Neural cell (in vitro differentiated cells): Measurements from ENCODE around the gene SCYL1. TPM values are rescaled to one million over a fixed set of nuclear protein-coding genes. Genes with fewer than 3 reads are reported as not detected.
A peak's percentile ranks its signal among the peaks of the same experiment; 100 is the strongest.

Source experiments
- H2AFZ ChIP-seq: fragments of 200-600, 300-800 bp; sonication (generic), shearing (Covaris generic); 2 replicates; pipeline ENCODE4 v1.6.0; 2014; ENCODE audit warnings: low read depth, mild to moderate bottlenecking, antibody characterized with exemption, low read length, moderate library complexity
- H3F3A ChIP-seq: fragments of 200-600 bp; shearing (Covaris generic); 2 replicates; pipeline ENCODE4 v1.6.1; 2016; ENCODE audit warnings: mild to moderate bottlenecking, moderate library complexity, mixed read lengths, antibody characterized with exemption, low read length; ENCODE audit not compliant: insufficient read depth, poor library complexity, severe bottlenecking
- H3K27ac ChIP-seq: fragments of 200-600, 300-800 bp; sonication (generic), shearing (Covaris generic); 2 replicates; pipeline ENCODE4 v1.5.1; 2014; ENCODE audit warnings: mild to moderate bottlenecking, low read length, moderate library complexity
- H3K27me3 ChIP-seq: fragments of 300-800, 200-600 bp; sonication (generic), shearing (Covaris generic); 2 replicates; pipeline ENCODE4 v1.6.0; 2014; ENCODE audit warnings: mild to moderate bottlenecking, low read depth, low read length, moderate library complexity; ENCODE audit not compliant: insufficient read depth
- H3K36me3 ChIP-seq: fragments of 300-800, 200-600 bp; sonication (generic), shearing (Covaris generic); 2 replicates; pipeline ENCODE4 v1.5.1; 2014; ENCODE audit warnings: mild to moderate bottlenecking, antibody characterized with exemption, low read length, moderate library complexity; ENCODE audit not compliant: insufficient read depth
- H3K4me2 ChIP-seq: fragments of 300-800, 200-600 bp; sonication (generic), shearing (Covaris generic); 2 replicates; pipeline ENCODE4 v1.6.0; 2014; ENCODE audit warnings: mild to moderate bottlenecking, low read length
- H3K4me3 ChIP-seq: fragments of 300-800, 200-600 bp; sonication (generic), shearing (Covaris generic); 2 replicates; pipeline ENCODE4 v1.5.1; 2014; ENCODE audit warnings: mild to moderate bottlenecking, low read length, moderate library complexity
- H3K79me2 ChIP-seq: fragments of 200-600 bp; shearing (Covaris generic); replicated peaks from 2 replicates; pipeline ENCODE4 v1.6.0; 2014; ENCODE audit warnings: mild to moderate bottlenecking, low read length, moderate library complexity; ENCODE audit not compliant: insufficient read depth
- H3K9ac ChIP-seq: fragments of 300-800, 200-600 bp; sonication (generic), shearing (Covaris generic); 2 replicates; pipeline ENCODE4 v1.6.1; 2016; ENCODE audit warnings: mild to moderate bottlenecking, low read length, mixed read lengths
- H3K9me2 ChIP-seq: fragments of 200-600 bp; shearing (Covaris generic); 2 replicates; pipeline ENCODE4 v1.6.1; 2016; ENCODE audit warnings: mild to moderate bottlenecking, low read length, mixed read lengths; ENCODE audit not compliant: insufficient read depth
- H3K9me3 ChIP-seq: fragments of 200-600, 300-800 bp; sonication (generic), shearing (Covaris generic); 2 replicates; pipeline ENCODE4 v1.6.1; 2016; ENCODE audit warnings: mild to moderate bottlenecking, mixed run types, low read length, moderate library complexity, mixed read lengths
- H4K20me1 ChIP-seq: fragments of 200-600 bp; shearing (Covaris generic); 2 replicates; pipeline ENCODE4 v1.6.1; 2016; ENCODE audit warnings: mild to moderate bottlenecking, mixed run types; ENCODE audit not compliant: insufficient read depth
- EP300 ChIP-seq: fragments of 450-650 bp; conservative IDR thresholded peaks from 2 replicates; pipeline ENCODE4 v1.6.1; 2014; ENCODE audit warnings: antibody characterized with exemption, mild to moderate bottlenecking, moderate library complexity; ENCODE audit not compliant: poor library complexity, severe bottlenecking
- EZH2 ChIP-seq: fragments of 200-600, 300-800 bp; shearing (Covaris generic), sonication (generic); IDR thresholded peaks from 2 replicates; pipeline ENCODE4 v1.6.1; 2014; ENCODE audit warnings: antibody characterized with exemption, low read length, borderline replicate concordance, mild to moderate bottlenecking; ENCODE audit not compliant: insufficient read depth, poor library complexity, severe bottlenecking
- MXI1 ChIP-seq: fragments of 450-650 bp; conservative IDR thresholded peaks from 2 replicates; pipeline ENCODE4 v1.6.1; 2014; ENCODE audit warnings: antibody characterized with exemption, mild to moderate bottlenecking; ENCODE audit not compliant: poor library complexity, severe bottlenecking
- POLR2AphosphoS5 ChIP-seq: IDR thresholded peaks from 2 replicates; pipeline ENCODE4 v1.6.1; 2012
- RAD21 ChIP-seq: fragments of 450-650 bp; conservative IDR thresholded peaks from 2 replicates; pipeline ENCODE4 v1.6.1; 2014; ENCODE audit warnings: antibody characterized with exemption, mild to moderate bottlenecking, moderate library complexity
- SMC3 ChIP-seq: fragments of 450-650 bp; conservative IDR thresholded peaks from 2 replicates; pipeline ENCODE4 v1.6.1; 2014; ENCODE audit warnings: antibody characterized with exemption, mild to moderate bottlenecking, moderate library complexity; ENCODE audit not compliant: poor library complexity
- TAF1 ChIP-seq: IDR thresholded peaks from 2 replicates; pipeline ENCODE4 v1.6.1; 2012; ENCODE audit warnings: low read depth
- polyA plus RNA-seq: library from polyadenylated mRNA; depleted of rRNA; stranded (reverse); fragments of >200 nt; gene quantifications from 2 replicates; pipeline ENCODE4 v1.2.3, GENCODE V29; 2014
- TF ChIP-seq, protein P1 (sequence below): IDR thresholded peaks from 2 replicates; pipeline ENCODE4 v1.6.1; 2012; ENCODE audit warnings: borderline replicate concordance
- TF ChIP-seq, protein P2 (sequence below): fragments of 450-650 bp; IDR thresholded peaks from 2 replicates; pipeline ENCODE4 v1.5.1; 2014; ENCODE audit warnings: antibody characterized with exemption, mild to moderate bottlenecking, moderate library complexity; ENCODE audit not compliant: poor library complexity, severe bottlenecking

SCYL1 gene
- polyA plus RNA-seq, 1 donor from 2014 or later = 48.3 TPM

DNA sequence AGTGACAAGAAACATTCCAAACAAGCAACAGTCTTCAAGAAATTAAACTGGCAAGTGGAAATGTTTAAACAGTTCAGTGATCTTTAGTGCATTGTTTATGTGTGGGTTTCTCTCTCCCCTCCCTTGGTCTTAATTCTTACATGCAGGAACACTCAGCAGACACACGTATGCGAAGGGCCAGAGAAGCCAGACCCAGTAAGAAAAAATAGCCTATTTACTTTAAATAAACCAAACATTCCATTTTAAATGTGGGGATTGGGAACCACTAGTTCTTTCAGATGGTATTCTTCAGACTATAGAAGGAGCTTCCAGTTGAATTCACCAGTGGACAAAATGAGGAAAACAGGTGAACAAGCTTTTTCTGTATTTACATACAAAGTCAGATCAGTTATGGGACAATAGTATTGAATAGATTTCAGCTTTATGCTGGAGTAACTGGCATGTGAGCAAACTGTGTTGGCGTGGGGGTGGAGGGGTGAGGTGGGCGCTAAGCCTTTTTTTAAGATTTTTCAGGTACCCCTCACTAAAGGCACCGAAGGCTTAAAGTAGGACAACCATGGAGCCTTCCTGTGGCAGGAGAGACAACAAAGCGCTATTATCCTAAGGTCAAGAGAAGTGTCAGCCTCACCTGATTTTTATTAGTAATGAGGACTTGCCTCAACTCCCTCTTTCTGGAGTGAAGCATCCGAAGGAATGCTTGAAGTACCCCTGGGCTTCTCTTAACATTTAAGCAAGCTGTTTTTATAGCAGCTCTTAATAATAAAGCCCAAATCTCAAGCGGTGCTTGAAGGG, 20.0 kb upstream of the SCYL1 start:
- Histone ChIP-seq H3K4me2 (peak overlapping the region; percentile 87), H2AFZ (no peak overlapping the region)
- TF ChIP-seq SMC3 (no peak), POLR2AphosphoS5 (peak; percentile 17), TAF1 (no peak), EZH2 (no peak)
- TF ChIP-seq, protein P1, sequence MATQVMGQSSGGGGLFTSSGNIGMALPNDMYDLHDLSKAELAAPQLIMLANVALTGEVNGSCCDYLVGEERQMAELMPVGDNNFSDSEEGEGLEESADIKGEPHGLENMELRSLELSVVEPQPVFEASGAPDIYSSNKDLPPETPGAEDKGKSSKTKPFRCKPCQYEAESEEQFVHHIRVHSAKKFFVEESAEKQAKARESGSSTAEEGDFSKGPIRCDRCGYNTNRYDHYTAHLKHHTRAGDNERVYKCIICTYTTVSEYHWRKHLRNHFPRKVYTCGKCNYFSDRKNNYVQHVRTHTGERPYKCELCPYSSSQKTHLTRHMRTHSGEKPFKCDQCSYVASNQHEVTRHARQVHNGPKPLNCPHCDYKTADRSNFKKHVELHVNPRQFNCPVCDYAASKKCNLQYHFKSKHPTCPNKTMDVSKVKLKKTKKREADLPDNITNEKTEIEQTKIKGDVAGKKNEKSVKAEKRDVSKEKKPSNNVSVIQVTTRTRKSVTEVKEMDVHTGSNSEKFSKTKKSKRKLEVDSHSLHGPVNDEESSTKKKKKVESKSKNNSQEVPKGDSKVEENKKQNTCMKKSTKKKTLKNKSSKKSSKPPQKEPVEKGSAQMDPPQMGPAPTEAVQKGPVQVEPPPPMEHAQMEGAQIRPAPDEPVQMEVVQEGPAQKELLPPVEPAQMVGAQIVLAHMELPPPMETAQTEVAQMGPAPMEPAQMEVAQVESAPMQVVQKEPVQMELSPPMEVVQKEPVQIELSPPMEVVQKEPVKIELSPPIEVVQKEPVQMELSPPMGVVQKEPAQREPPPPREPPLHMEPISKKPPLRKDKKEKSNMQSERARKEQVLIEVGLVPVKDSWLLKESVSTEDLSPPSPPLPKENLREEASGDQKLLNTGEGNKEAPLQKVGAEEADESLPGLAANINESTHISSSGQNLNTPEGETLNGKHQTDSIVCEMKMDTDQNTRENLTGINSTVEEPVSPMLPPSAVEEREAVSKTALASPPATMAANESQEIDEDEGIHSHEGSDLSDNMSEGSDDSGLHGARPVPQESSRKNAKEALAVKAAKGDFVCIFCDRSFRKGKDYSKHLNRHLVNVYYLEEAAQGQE = peak; percentile 8

DNA sequence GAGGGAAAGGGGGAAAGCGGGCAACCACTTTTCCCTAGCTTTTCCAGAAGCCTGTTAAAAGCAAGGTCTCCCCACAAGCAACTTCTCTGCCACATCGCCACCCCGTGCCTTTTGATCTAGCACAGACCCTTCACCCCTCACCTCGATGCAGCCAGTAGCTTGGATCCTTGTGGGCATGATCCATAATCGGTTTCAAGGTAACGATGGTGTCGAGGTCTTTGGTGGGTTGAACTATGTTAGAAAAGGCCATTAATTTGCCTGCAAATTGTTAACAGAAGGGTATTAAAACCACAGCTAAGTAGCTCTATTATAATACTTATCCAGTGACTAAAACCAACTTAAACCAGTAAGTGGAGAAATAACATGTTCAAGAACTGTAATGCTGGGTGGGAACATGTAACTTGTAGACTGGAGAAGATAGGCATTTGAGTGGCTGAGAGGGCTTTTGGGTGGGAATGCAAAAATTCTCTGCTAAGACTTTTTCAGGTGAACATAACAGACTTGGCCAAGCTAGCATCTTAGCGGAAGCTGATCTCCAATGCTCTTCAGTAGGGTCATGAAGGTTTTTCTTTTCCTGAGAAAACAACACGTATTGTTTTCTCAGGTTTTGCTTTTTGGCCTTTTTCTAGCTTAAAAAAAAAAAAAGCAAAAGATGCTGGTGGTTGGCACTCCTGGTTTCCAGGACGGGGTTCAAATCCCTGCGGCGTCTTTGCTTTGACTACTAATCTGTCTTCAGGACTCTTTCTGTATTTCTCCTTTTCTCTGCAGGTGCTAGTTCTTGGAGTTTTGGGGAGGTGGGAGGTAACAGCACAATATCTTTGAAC, 19.2 kb upstream of the SCYL1 start:
- Histone ChIP-seq H3K79me2 (peaks cover 99% of the 10 kb centered on the region), H3K27ac (peak overlapping the region; percentile 100), H2AFZ (no peak overlapping the region), H3K27me3 (no peaks in the 10 kb centered on the region), H3F3A (peaks cover 26% of the 10 kb centered on the region), H3K9me3 (no peaks in the 10 kb centered on the region), H3K4me2 (peak overlapping the region; percentile 87), H3K9ac (peak overlapping the region; percentile 99), H3K9me2 (no peaks in the 10 kb centered on the region), H3K4me3 (peak overlapping the region; percentile 78), H3K36me3 (peaks cover 57% of the 10 kb centered on the region), H4K20me1 (peaks cover 91% of the 10 kb centered on the region)
- TF ChIP-seq RAD21 (no peak), TAF1 (no peak), POLR2AphosphoS5 (peak; percentile 63), EP300 (no peak), SMC3 (no peak), MXI1 (no peak), EZH2 (no peak)
- TF ChIP-seq, protein P2, sequence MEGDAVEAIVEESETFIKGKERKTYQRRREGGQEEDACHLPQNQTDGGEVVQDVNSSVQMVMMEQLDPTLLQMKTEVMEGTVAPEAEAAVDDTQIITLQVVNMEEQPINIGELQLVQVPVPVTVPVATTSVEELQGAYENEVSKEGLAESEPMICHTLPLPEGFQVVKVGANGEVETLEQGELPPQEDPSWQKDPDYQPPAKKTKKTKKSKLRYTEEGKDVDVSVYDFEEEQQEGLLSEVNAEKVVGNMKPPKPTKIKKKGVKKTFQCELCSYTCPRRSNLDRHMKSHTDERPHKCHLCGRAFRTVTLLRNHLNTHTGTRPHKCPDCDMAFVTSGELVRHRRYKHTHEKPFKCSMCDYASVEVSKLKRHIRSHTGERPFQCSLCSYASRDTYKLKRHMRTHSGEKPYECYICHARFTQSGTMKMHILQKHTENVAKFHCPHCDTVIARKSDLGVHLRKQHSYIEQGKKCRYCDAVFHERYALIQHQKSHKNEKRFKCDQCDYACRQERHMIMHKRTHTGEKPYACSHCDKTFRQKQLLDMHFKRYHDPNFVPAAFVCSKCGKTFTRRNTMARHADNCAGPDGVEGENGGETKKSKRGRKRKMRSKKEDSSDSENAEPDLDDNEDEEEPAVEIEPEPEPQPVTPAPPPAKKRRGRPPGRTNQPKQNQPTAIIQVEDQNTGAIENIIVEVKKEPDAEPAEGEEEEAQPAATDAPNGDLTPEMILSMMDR = no peak
- TF ChIP-seq, protein P1 = peak; percentile 73

More for the DNA sequence above, 20.0 kb upstream of the SCYL1 start:
- Histone ChIP-seq H3K79me2 (peaks cover 99% of the 10 kb centered on the region), H3K9me3 (no peaks in the 10 kb centered on the region), H3K4me3 (peak overlapping the region; percentile 78), H3K27ac (peak overlapping the region; percentile 100), H3K27me3 (no peaks in the 10 kb centered on the region), H3F3A (peaks cover 23% of the 10 kb centered on the region), H3K36me3 (peaks cover 57% of the 10 kb centered on the region), H3K9me2 (no peaks in the 10 kb centered on the region), H4K20me1 (peaks cover 95% of the 10 kb centered on the region), H3K9ac (peak overlapping the region; percentile 99)
